ENCODE data around the gene EPHA6. TPM values are rescaled to one million over a fixed set of nuclear protein-coding genes. Genes with fewer than 3 reads are reported as not detected.

Gene EPHA6
- total RNA-seq, 1 experiment from 2014 or later, result 0.61 TPM

DNA sequence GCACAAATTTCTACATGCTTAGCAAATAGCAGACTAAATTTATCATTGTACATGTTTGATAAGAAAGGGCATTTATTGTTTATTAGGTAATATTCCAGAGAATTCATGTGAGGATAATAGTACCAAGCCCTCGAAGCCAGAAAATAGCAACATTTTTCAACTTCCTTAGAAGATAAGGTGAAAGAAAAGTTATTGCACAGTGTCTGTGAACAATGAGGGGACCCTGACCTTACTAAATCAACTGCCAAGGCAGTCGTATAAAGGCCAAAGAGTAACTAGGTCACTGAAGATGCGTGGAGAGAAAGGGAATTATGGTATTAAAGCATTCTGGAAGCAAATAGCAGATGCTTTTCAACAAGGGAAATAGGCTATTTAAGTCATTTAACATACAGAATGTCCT is 929.9 kb downstream of the EPHA6 start:
- Histone ChIP-seq H2BK12ac (ENCODE audit: insufficient read length, low read depth, low read length) (no peak overlapping the region), H3K27me3 (ENCODE audit: insufficient read depth, low read length) (no peaks in the 10 kb centered on the region), H3K14ac (ENCODE audit: insufficient read depth, low read length) (no peak overlapping the region), H3K23me2 (ENCODE audit: insufficient read length, low read depth, low read length, poor library complexity, severe bottlenecking) (no peaks in the 10 kb centered on the region), H2BK20ac (ENCODE audit: low read depth, low read length, poor library complexity, severe bottlenecking) (no peak overlapping the region), H2BK120ac (ENCODE audit: low read depth, low read length, poor library complexity, severe bottlenecking) (no peak overlapping the region), H3K4me2 (ENCODE audit: insufficient read depth, insufficient read length, low read length) (no peak overlapping the region), H4K8ac (replicated peaks; ENCODE audit: insufficient read length, low read depth, low read length) (no peak overlapping the region), H4K20me1 (ENCODE audit: control insufficient read depth, insufficient read depth, insufficient read length) (no peaks in the 10 kb centered on the region), H3K9ac (ENCODE audit: extremely low read depth, insufficient read length, low read length) (no peak overlapping the region), H2BK5ac (ENCODE audit: insufficient read length, low read length) (no peak overlapping the region), H3K9me3 (ENCODE audit: control insufficient read depth, low read depth, low read length) (no peaks in the 10 kb centered on the region), H3K4me1 (ENCODE audit: insufficient read depth, low read length) (peaks cover 2% of the 10 kb centered on the region; the same call in 1 of the 2 replicates), H3K27ac (ENCODE audit: insufficient read length, low read depth, low read length) (no peak overlapping the region), H4K5ac (ENCODE audit: insufficient read length, low read depth, low read length) (no peak overlapping the region), H2AK5ac (ENCODE audit: insufficient read length, low read length) (no peak overlapping the region), H3T11ph (ENCODE audit: low read length) (no peak overlapping the region), H3K4ac (ENCODE audit: low read depth, low read length) (no peak overlapping the region), H3K23ac (ENCODE audit: insufficient read length, low read depth, low read length) (no peak overlapping the region), H2BK15ac (ENCODE audit: low read depth, low read length) (no peak overlapping the region), H4K91ac (ENCODE audit: insufficient read length, low read depth, low read length) (no peak overlapping the region), H2AFZ (ENCODE audit: low read length) (no peak overlapping the region), H3K56ac (ENCODE audit: insufficient read length, low read depth, low read length) (no peak overlapping the region), H3K79me1 (ENCODE audit: insufficient read depth, low read depth, low read length, poor library complexity, severe bottlenecking) (no peaks in the 10 kb centered on the region), H3K18ac (ENCODE audit: insufficient read length, low read depth, low read length) (no peak overlapping the region), H3K79me2 (ENCODE audit: insufficient read depth, low read length) (no peaks in the 10 kb centered on the region)
- TF ChIP-seq, protein P1, sequence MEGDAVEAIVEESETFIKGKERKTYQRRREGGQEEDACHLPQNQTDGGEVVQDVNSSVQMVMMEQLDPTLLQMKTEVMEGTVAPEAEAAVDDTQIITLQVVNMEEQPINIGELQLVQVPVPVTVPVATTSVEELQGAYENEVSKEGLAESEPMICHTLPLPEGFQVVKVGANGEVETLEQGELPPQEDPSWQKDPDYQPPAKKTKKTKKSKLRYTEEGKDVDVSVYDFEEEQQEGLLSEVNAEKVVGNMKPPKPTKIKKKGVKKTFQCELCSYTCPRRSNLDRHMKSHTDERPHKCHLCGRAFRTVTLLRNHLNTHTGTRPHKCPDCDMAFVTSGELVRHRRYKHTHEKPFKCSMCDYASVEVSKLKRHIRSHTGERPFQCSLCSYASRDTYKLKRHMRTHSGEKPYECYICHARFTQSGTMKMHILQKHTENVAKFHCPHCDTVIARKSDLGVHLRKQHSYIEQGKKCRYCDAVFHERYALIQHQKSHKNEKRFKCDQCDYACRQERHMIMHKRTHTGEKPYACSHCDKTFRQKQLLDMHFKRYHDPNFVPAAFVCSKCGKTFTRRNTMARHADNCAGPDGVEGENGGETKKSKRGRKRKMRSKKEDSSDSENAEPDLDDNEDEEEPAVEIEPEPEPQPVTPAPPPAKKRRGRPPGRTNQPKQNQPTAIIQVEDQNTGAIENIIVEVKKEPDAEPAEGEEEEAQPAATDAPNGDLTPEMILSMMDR (conservative IDR thresholded peaks at IDR 0.05), result no peak
- Mint-ChIP-seq H3K36me3 (ENCODE audit: insufficient read depth in 1 of 3, low read depth in 3 of 3) (no peaks in the 10 kb centered on the region), H3K9me3 (no peaks in the 10 kb centered on the region), H3K4me1 (peaks cover 8 to 11% of the 10 kb centered on the region in 2 experiments), H3K27me3 (ENCODE audit: low read depth) (no peaks in the 10 kb centered on the region), H3K27ac (no peak overlapping the region), H3K4me3 (no peak overlapping the region)
- no peak for DNase-seq
- WGBS (ENCODE audit: extremely low coverage, insufficient read length, low lambda C conversion rate), result no CpG with 5 or more reads among the region's 3 CpGs
